AG09309 (cell line): Measurements from ENCODE around the gene HLF.

Experiments
- DNase-seq: peaks from one replicate; pipeline ENCODE4 v3.0.0-alpha.2; 2010; ENCODE audit warnings: low read depth
- H3K4me3 ChIP-seq: 2 replicates; pipeline ENCODE4 v1.5.1; 2011; ENCODE audit warnings: mild to moderate bottlenecking, low read depth, low read length, moderate library complexity; ENCODE audit not compliant: control insufficient read depth
- TF ChIP-seq, protein P1 (sequence below): IDR thresholded peaks from 2 replicates; pipeline ENCODE4 v1.5.1; 2011; ENCODE audit warnings: mild to moderate bottlenecking, low read depth, low read length, inconsistent platforms; ENCODE audit not compliant: insufficient read depth, control insufficient read depth; ENCODE audit errors: missing control alignments

Gene HLF

DNA sequence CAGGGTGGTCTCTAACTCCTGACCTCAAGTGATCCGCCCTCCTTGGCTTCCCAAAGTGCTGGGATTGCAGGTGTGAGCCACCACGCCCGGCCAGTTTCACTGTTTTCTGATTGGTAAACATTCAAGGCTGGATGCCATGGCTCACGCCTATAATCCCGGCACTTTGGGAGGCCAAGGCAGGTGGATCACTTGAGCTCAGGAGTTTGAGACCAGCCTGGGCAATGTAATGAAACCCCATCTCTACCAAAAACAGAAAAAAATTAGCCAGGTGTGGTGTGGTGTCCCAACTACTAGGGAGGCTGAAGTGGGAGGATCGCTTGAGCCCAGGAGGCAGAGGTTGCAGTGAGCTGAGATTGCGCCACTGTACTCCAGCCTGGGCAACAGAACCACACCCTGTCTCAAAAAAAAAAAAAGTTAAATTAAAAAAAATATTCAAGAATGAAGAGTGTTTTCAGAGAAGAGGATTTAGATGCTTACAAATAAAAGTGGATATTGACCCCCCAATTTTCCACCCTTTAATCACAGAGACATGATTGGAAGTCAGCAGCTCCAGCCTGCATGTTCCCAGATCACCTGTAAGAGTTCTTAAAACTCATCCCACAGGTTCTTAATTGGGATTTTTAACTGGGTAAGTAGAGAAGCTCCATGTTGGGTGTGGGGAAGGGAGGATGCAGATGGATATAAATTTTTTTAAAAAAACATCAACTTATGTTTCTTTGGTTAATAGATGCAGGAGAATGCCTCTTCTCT is 23.8 kb downstream of the HLF start:
- no peak for DNase-seq
- no peak overlapping the region for H3K4me3 ChIP-seq
- TF ChIP-seq, protein P1, sequence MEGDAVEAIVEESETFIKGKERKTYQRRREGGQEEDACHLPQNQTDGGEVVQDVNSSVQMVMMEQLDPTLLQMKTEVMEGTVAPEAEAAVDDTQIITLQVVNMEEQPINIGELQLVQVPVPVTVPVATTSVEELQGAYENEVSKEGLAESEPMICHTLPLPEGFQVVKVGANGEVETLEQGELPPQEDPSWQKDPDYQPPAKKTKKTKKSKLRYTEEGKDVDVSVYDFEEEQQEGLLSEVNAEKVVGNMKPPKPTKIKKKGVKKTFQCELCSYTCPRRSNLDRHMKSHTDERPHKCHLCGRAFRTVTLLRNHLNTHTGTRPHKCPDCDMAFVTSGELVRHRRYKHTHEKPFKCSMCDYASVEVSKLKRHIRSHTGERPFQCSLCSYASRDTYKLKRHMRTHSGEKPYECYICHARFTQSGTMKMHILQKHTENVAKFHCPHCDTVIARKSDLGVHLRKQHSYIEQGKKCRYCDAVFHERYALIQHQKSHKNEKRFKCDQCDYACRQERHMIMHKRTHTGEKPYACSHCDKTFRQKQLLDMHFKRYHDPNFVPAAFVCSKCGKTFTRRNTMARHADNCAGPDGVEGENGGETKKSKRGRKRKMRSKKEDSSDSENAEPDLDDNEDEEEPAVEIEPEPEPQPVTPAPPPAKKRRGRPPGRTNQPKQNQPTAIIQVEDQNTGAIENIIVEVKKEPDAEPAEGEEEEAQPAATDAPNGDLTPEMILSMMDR: no peak

DNA sequence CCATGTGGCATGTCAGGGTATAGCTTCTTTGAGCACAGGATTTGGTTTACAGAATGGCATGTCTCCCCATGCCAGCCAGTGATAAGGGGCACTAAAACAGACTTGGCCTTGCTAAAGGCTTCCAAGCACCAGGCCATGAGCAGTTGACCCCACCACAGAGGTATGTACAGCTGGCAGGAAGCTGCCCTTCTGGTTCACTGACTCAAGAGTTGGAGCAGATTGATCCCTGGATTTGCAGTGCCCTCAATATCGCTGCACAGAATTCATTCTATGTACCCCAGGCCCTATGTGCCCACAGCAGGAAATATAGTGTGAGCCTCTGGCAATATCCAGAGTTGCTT is 24.3 kb downstream of the HLF start:
- H3K4me3 ChIP-seq: no peak overlapping the region
- no peak for DNase-seq
- TF ChIP-seq, protein P1: no peak

GRCh38 chr17:55289978-55290377 is 25.2 kb downstream of the HLF start:
- no peak for DNase-seq

GRCh38 chr17:55290492-55291113 is 25.8 kb downstream of the HLF start:
- DNase-seq: no peak
- no peak overlapping the region for H3K4me3 ChIP-seq
- TF ChIP-seq, protein P1: no peak

More at GRCh38 chr17:55289978-55290377, 25.2 kb downstream of the HLF start:
- no peak overlapping the region for H3K4me3 ChIP-seq
- TF ChIP-seq, protein P1: no peak

DNA sequence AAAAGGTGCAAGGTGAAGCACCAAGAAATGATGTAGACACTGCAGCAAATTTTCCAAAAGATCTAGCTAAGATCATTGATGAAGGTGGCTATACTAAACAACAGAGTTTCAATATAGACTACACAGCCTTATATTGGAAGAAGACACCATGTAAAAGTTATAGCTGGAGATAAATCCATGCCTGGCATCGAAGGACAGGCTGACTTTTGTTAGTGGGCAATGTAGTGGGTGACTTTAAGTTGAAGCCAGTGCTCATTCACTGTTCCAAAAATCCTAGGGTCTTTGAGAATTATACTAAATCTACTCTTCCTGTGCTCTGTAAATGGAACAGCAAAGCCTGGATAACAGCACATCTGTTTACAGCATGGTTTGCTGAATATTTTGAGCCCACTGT is 26.4 kb downstream of the HLF start:
- TF ChIP-seq, protein P1: no peak
- no peak for DNase-seq
- H3K4me3 ChIP-seq: no peak overlapping the region

DNA sequence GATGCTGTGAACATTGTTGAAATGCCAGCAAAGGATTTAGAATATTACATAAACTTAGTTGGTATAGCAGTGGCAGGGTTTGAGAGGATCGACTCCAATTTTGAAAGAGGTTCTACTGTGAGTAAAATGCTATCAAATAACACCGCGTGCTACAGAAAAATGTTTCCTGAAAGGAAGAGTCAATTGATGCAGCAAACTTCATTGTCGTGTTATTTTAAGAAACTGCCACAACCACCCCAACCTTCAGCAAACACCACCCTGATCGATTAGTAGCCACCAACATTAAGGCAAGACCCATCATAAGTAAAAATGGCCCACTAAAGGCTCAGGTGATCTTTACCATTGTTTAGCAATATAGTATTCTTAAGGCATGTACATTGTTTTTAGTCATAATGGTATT is 27.3 kb downstream of the HLF start:
- no peak for DNase-seq
- no peak overlapping the region for H3K4me3 ChIP-seq
- TF ChIP-seq, protein P1: no peak
